ENCODE measurements around the gene GPR78. TPM values are rescaled to one million over a fixed set of nuclear protein-coding genes. Genes with fewer than 3 reads are reported as not detected.

The GPR78 gene
- polyA plus RNA-seq, 1 donor from 2014 or later, result not detected

Other genes starting within 250 kb of the GPR78 start
- 13.1 TPM for gene ACOX3, start 139.7 kb upstream of the GPR78 start, polyA plus RNA-seq
- gene TRMT44, start 139.6 kb upstream of the GPR78 start, polyA plus RNA-seq, result 18.0 TPM
- gene CPZ, start 12.4 kb downstream of the GPR78 start, polyA plus RNA-seq, result not detected

Measured in IgD-negative memory B cell (primary cell).